SK-N-SH (cell line): ENCODE results near the gene SCTR. TPM values are rescaled to one million over a fixed set of nuclear protein-coding genes. Genes with fewer than 3 reads are reported as not detected.

Experiments
- CTCF ChIA-PET: fragments of 300-600, 350-600 bp; formaldehyde crosslinking; extraction: SDS; loops from one replicate; lab custom pipeline; 2021; lab: Yijun Ruan, JAX
- POLR2A ChIA-PET: fragments of 350-600 bp; sonication (Branson Sonifier 250); formaldehyde crosslinking; extraction: SDS; loops from one replicate; lab custom pipeline; 2020; ENCODE audit warnings: antibody characterized with exemption, inconsistent platforms; lab: Yijun Ruan, JAX
- DNase-seq: peaks from one replicate; pipeline ENCODE4 v3.0.0; 2012
- H2AFZ ChIP-seq: fragments of 200-600 bp; sonication (generic); 2 replicates; pipeline ENCODE4 v1.8.1; 2016; ENCODE audit warnings: antibody characterized with exemption, mild to moderate bottlenecking, low read depth
- H3F3A ChIP-seq: fragments of 200-600 bp; sonication (generic); replicated peaks from 2 replicates; pipeline ENCODE3; 2016; ENCODE audit warnings: antibody characterized with exemption, mild to moderate bottlenecking; ENCODE audit not compliant: insufficient read depth
- H3K27ac ChIP-seq, 2 experiments: fragments of 200-500 bp in 1 of 2; fragments of 200-600 bp in 1 of 2; sonication (Bioruptor generic) in 1 of 2; sonication (generic), shearing (Covaris generic) in 1 of 2; 2 replicates each; pipeline versions ENCODE4 v1.5.1 to v1.6.1; 2014 to 2016; ENCODE audit warnings: low read depth in 2 of 2, inconsistent platforms in 1 of 2, low read length in 1 of 2, mild to moderate bottlenecking in 1 of 2, mixed read lengths in 1 of 2
- H3K27me3 ChIP-seq: fragments of 200-600 bp; sonication (generic), shearing (Covaris generic); 2 replicates; pipeline ENCODE4 v1.6.1; 2016; ENCODE audit warnings: mixed run types; ENCODE audit not compliant: insufficient read depth
- H3K36me3 ChIP-seq, 2 experiments: fragments of 200-500 bp in 1 of 2; fragments of 200-600 bp in 1 of 2; sonication (Bioruptor generic) in 1 of 2; sonication (generic) in 1 of 2; replicated peaks in 1 of 2; 2 replicates each; pipeline versions ENCODE3 to v1.5.1; 2014 to 2016; ENCODE audit warnings: low read length in 1 of 2, mild to moderate bottlenecking in 1 of 2; ENCODE audit not compliant: insufficient read depth in 2 of 2, control insufficient read depth in 1 of 2
- H3K4me1 ChIP-seq, 2 experiments: fragments of 200-500 bp in 1 of 2; fragments of 200-600 bp in 1 of 2; sonication (Bioruptor generic) in 1 of 2; sonication (generic), shearing (Covaris generic) in 1 of 2; 2 replicates each; pipeline versions ENCODE4 v1.5.1 to v1.6.1; 2014 to 2016; ENCODE audit warnings: low read depth in 1 of 2, low read length in 1 of 2, mixed run types in 1 of 2; ENCODE audit not compliant: insufficient read depth in 2 of 2, control insufficient read depth in 1 of 2
- H3K4me2 ChIP-seq: fragments of 200-600 bp; sonication (generic), shearing (Covaris generic); 2 replicates; pipeline ENCODE4 v1.6.1; 2017; ENCODE audit warnings: mixed run types
- H3K4me3 ChIP-seq, 2 experiments: fragments of 200-500 bp in 1 of 2; fragments of 200-600 bp in 1 of 2; sonication (Bioruptor generic) in 1 of 2; sonication (generic), shearing (Covaris generic) in 1 of 2; 2 replicates each; pipeline versions ENCODE4 v1.5.1 to v1.8.1; 2014 to 2016; ENCODE audit warnings: low read depth in 2 of 2, inconsistent platforms in 1 of 2, low read length in 1 of 2, mild to moderate bottlenecking in 1 of 2, mixed read lengths in 1 of 2, moderate library complexity in 1 of 2
- H3K79me2 ChIP-seq: fragments of 200-600 bp; sonication (generic); 2 replicates; pipeline ENCODE4 v1.8.1; 2017; ENCODE audit warnings: mild to moderate bottlenecking; ENCODE audit not compliant: insufficient read depth
- H3K9ac ChIP-seq: fragments of 200-600 bp; sonication (generic); 2 replicates; pipeline ENCODE4 v1.6.1; 2017; ENCODE audit warnings: mixed run types
- H3K9me2 ChIP-seq: fragments of 200-600 bp; sonication (generic); 2 replicates; pipeline ENCODE4 v1.6.1; 2017; ENCODE audit warnings: mixed run types
- H3K9me3 ChIP-seq: fragments of 200-600 bp; sonication (generic); 2 replicates; pipeline ENCODE4 v1.6.1; 2017; ENCODE audit warnings: mixed run types, mild to moderate bottlenecking, moderate library complexity
- H4K20me1 ChIP-seq: fragments of 200-600 bp; sonication (generic); 2 replicates; pipeline ENCODE4 v1.6.1; 2017; ENCODE audit warnings: mild to moderate bottlenecking, mixed run types; ENCODE audit not compliant: insufficient read depth
- CTCF ChIP-seq: fragments of 200-600 bp; sonication (generic); IDR thresholded peaks from 2 replicates; pipeline ENCODE4 v1.6.1; 2017; ENCODE audit warnings: antibody characterized with exemption, mild to moderate bottlenecking, moderate library complexity
- EP300 ChIP-seq, 2 experiments: IDR thresholded peaks; 2 replicates each; pipeline versions ENCODE4 v1.4.0 to v1.6.1; 2012; ENCODE audit warnings: borderline replicate concordance in 1 of 2, low read depth in 1 of 2, low read length in 1 of 2
- FOXM1 ChIP-seq: IDR thresholded peaks from 2 replicates; pipeline ENCODE4 v1.4.0; 2012; ENCODE audit warnings: low read depth, mild to moderate bottlenecking
- GABPA ChIP-seq: IDR thresholded peaks from 2 replicates; pipeline ENCODE4 v1.4.0; 2012; ENCODE audit warnings: low read depth, mild to moderate bottlenecking
- JUND ChIP-seq: IDR thresholded peaks from 2 replicates; pipeline ENCODE4 v1.4.0; 2012
- MEF2A ChIP-seq: IDR thresholded peaks from 2 replicates; pipeline ENCODE4 v1.4.0; 2012; ENCODE audit warnings: low read depth, borderline replicate concordance
- MXI1 ChIP-seq: IDR thresholded peaks from 2 replicates; pipeline ENCODE4 v1.6.1; 2012; ENCODE audit warnings: mild to moderate bottlenecking, low read depth, low read length, improper control_type of control experiment
- NFIC ChIP-seq: IDR thresholded peaks from 2 replicates; pipeline ENCODE4 v1.4.0; 2012; ENCODE audit warnings: borderline replicate concordance
- NRF1 ChIP-seq: IDR thresholded peaks from 2 replicates; pipeline ENCODE4 v1.6.1; 2012; ENCODE audit warnings: low read depth, mild to moderate bottlenecking, low read length
- POLR2AphosphoS5 ChIP-seq: IDR thresholded peaks from 2 replicates; pipeline ENCODE4 v1.6.1; 2012; ENCODE audit warnings: low read depth, low read length
- RCOR1 ChIP-seq: fragments of 150-350 bp; IDR thresholded peaks from 2 replicates; pipeline ENCODE4 v1.6.1; 2017; ENCODE audit warnings: antibody characterized with exemption, low read length
- TCF12 ChIP-seq: IDR thresholded peaks from 2 replicates; pipeline ENCODE4 v1.4.0; 2012
- USF2 ChIP-seq: fragments of 150-350 bp; IDR thresholded peaks from 2 replicates; pipeline ENCODE4 v1.6.1; 2017; ENCODE audit warnings: antibody characterized with exemption, low read length, low read depth, borderline replicate concordance
- YY1 ChIP-seq: IDR thresholded peaks from 2 replicates; pipeline ENCODE4 v1.4.0; 2012; ENCODE audit warnings: low read depth, mild to moderate bottlenecking
- WGBS: methylation state at CpG from one replicate; pipeline ENCODE4 v1.1.6; 2017; ENCODE audit warnings: low lambda C conversion rate; 5-methylcytosine and 5-hydroxymethylcytosine counted together
- polyA plus RNA-seq, 3 experiments: library from polyadenylated mRNA; depleted of rRNA; stranded (reverse); fragments of >200 nt; gene quantifications; 2 replicates each; pipeline ENCODE4 v1.2.3, GENCODE V29; 2012

SCTR gene
- polyA plus RNA-seq, 1 of the 3 experiments (the other 2 are of a cell fraction), result not detected

- CTCF ChIA-PET, result interaction anchor here (0.9 to 5.5 kb wide), 2 partner anchors 18 to 27 kb away, joined by 3 to 42 read pairs; partner anchors contain the start of gene TMEM37
Measured at GRCh38 chr2:119449521-119449920, 74.8 kb downstream of the SCTR start.

GRCh38 chr2:119448427-119449141 is 75.7 kb downstream of the SCTR start:
- Histone ChIP-seq H3K4me3 (no peak overlapping the region), H3K36me3 (no peaks in the 10 kb centered on the region), H3K4me1 (peaks cover 0 to 14% of the 10 kb centered on the region in 2 experiments; a peak in 3 of 4 replicates), H2AFZ (no peak overlapping the region), H3K27me3 (no peaks in the 10 kb centered on the region; the same call in 1 of the 2 replicates), H4K20me1 (no peaks in the 10 kb centered on the region), H3K9me2 (no peaks in the 10 kb centered on the region), H3K9me3 (no peaks in the 10 kb centered on the region), H3K4me2 (no peak overlapping the region), H3K9ac (no peak overlapping the region), H3K27ac (no peak overlapping the region), H3F3A (no peaks in the 10 kb centered on the region), H3K79me2 (no peaks in the 10 kb centered on the region)
- no peak for TF ChIP-seq FOXM1
- no peak for TF ChIP-seq EP300 (IDR thresholded peaks at IDR 0.05; ENCODE audit: borderline replicate concordance in 1 of 2, low read depth in 1 of 2, low read length in 1 of 2)
- no peak for TF ChIP-seq MEF2A
- TF ChIP-seq JUND, result no peak
- TF ChIP-seq MXI1, result no peak
- DNase-seq, result no peak
- CTCF ChIA-PET, result interaction anchor here (0.9 to 5.5 kb wide), 2 partner anchors 17 to 28 kb away, joined by 3 to 42 read pairs; partner anchors contain the start of gene TMEM37
- POLR2A ChIA-PET, result no interaction called here
- WGBS, result 68% methylated on average over 9 of the region's 9 CpGs

More at GRCh38 chr2:119449521-119449920, 74.8 kb downstream of the SCTR start:
- no peaks in the 10 kb centered on the region for H3K36me3 ChIP-seq
- peaks cover 0 to 14% of the 10 kb centered on the region in 2 experiments; a peak in 3 of 4 replicates for H3K4me1 ChIP-seq
- no peak overlapping the region for H2AFZ ChIP-seq
- no peak overlapping the region for H3K27ac ChIP-seq
- H4K20me1 ChIP-seq, result no peaks in the 10 kb centered on the region
- no peak overlapping the region for H3K9ac ChIP-seq
- no peaks in the 10 kb centered on the region for H3F3A ChIP-seq
- H3K4me3 ChIP-seq, result no peak overlapping the region
- no peak overlapping the region for H3K4me2 ChIP-seq
- peak; percentile 42 for DNase-seq
- POLR2A ChIA-PET, result no interaction called here
- no peaks in the 10 kb centered on the region for H3K9me3 ChIP-seq
- no peaks in the 10 kb centered on the region for H3K79me2 ChIP-seq
- no peaks in the 10 kb centered on the region for H3K9me2 ChIP-seq
- no peaks in the 10 kb centered on the region; the same call in 1 of the 2 replicates for H3K27me3 ChIP-seq
- 73% methylated on average over 3 of the region's 3 CpGs for WGBS
- TF ChIP-seq NFIC, result no peak
- TF ChIP-seq POLR2AphosphoS5, result no peak
- TF ChIP-seq TCF12, result no peak
- no peak for TF ChIP-seq CTCF
- no peak for TF ChIP-seq GABPA
- TF ChIP-seq USF2, result no peak
- TF ChIP-seq YY1, result no peak
- TF ChIP-seq RCOR1, result no peak
- TF ChIP-seq NRF1, result no peak
